PC-3 (cell line): ENCODE measurements around the gene IRF9. TPM values are rescaled to one million over a fixed set of nuclear protein-coding genes. Genes with fewer than 3 reads are reported as not detected.

Source experiments
- ATAC-seq: fragments of 200-7000 bp; cut with Tn5 transposase; 2 replicates; pipeline ENCODE4 v1.9.1; 2020; ENCODE audit warnings: mild to moderate bottlenecking, moderate library complexity
- BruUV-seq: library from RNA; stranded (reverse); fragments of 400-500 nt; replicated peaks from 2 replicates; lab custom pipeline; 2021; lab: Mats Ljungman, UMichigan
- CTCF ChIA-PET: fragments of 300-600 bp; sonication (Branson Sonifier 250); formaldehyde crosslinking; loops from one replicate; lab custom pipeline; 2022; ENCODE audit warnings: antibody characterized with exemption; lab: Charles Lee
- POLR2A ChIA-PET: fragments of 300-600 bp; sonication (Branson Sonifier 250); formaldehyde crosslinking; loops from one replicate; lab custom pipeline; 2022; ENCODE audit warnings: antibody characterized with exemption; ENCODE audit not compliant: unreplicated experiment; lab: Charles Lee
- DNase-seq: peaks from one replicate; pipeline ENCODE4 v3.0.0-alpha.2; 2015
- H2AFZ ChIP-seq: fragments of 300-600 bp; sonication (generic); 2 replicates; pipeline ENCODE4 v1.6.0; 2016; ENCODE audit warnings: antibody characterized with exemption, low read length
- H3F3A ChIP-seq: fragments of 300-600 bp; sonication (generic); one replicate; pipeline ENCODE4 v1.6.0; 2017; ENCODE audit warnings: antibody characterized with exemption, low read length, control low read depth, mild to moderate bottlenecking; ENCODE audit not compliant: unreplicated experiment
- H3K27ac ChIP-seq: fragments of 300-600 bp; sonication (generic); 2 replicates; pipeline ENCODE4 v1.5.1; 2016; ENCODE audit warnings: mild to moderate bottlenecking, low read length
- H3K27me3 ChIP-seq: fragments of 300-600 bp; sonication (generic); 2 replicates; pipeline ENCODE4 v1.6.1; 2016; ENCODE audit warnings: low read length, mixed read lengths
- H3K36me3 ChIP-seq: fragments of 300-600 bp; sonication (generic); 2 replicates; pipeline ENCODE4 v1.6.1; 2016; ENCODE audit warnings: low read depth, mixed run types, low read length, mixed read lengths
- H3K4me1 ChIP-seq: fragments of 300-600 bp; sonication (generic); 2 replicates; pipeline ENCODE4 v1.5.1; 2016; ENCODE audit warnings: low read length; ENCODE audit not compliant: insufficient read depth
- H3K4me2 ChIP-seq: fragments of 300-600 bp; sonication (generic); 2 replicates; pipeline ENCODE4 v1.6.0; 2016; ENCODE audit warnings: low read length
- H3K4me3 ChIP-seq: fragments of 300-600 bp; sonication (generic); 2 replicates; pipeline ENCODE4 v1.5.1; 2016; ENCODE audit warnings: mild to moderate bottlenecking, low read length, mixed read lengths
- H3K79me2 ChIP-seq: fragments of 300-600 bp; sonication (generic); 2 replicates; pipeline ENCODE4 v1.6.1; 2017; ENCODE audit warnings: low read length, mixed read lengths
- H3K9ac ChIP-seq: fragments of 300-600 bp; sonication (generic); 2 replicates; pipeline ENCODE4 v1.6.0; 2016; ENCODE audit warnings: mild to moderate bottlenecking, low read length
- H3K9me2 ChIP-seq: fragments of 300-600 bp; sonication (generic); replicated peaks from 2 replicates; pipeline ENCODE4 v1.6.1; 2016; ENCODE audit warnings: mixed run types, low read length, mixed read lengths
- H3K9me3 ChIP-seq: fragments of 300-600 bp; sonication (generic); 2 replicates; pipeline ENCODE4 v1.6.1; 2016; ENCODE audit warnings: low read length, mixed read lengths
- H4K20me1 ChIP-seq: fragments of 300-600 bp; sonication (generic); 2 replicates; pipeline ENCODE4 v1.6.1; 2016; ENCODE audit warnings: low read length, mixed read lengths
- CTCF ChIP-seq: fragments of 300-600 bp; sonication (generic); conservative IDR thresholded peaks from 2 replicates; pipeline ENCODE4 v1.5.1; 2017; ENCODE audit warnings: antibody characterized with exemption, low read depth, mild to moderate bottlenecking, low read length
- EZH2 ChIP-seq: fragments of 300-600 bp; sonication (generic); IDR thresholded peaks from one replicate; pipeline ENCODE4 v1.6.1; 2017; ENCODE audit warnings: antibody characterized with exemption, mild to moderate bottlenecking, low read length; ENCODE audit not compliant: unreplicated experiment
- EZH2phosphoT487 ChIP-seq: fragments of 300-600 bp; sonication (generic); IDR thresholded peaks from 2 replicates; pipeline ENCODE4 v1.6.1; 2018; ENCODE audit warnings: mild to moderate bottlenecking, antibody characterized with exemption, low read length, borderline replicate concordance
- intact Hi-C: fragments of 100-400 bp; cut with micrococcal nuclease; formaldehyde crosslinking; loops from 2 replicates; pipeline ENCODE4 v1.9.0; 2023
- total RNA-seq: library from RNA; depleted of rRNA; stranded (reverse); fragments of >200 nt; gene quantifications from 2 replicates; pipeline ENCODE4 v1.2.3, GENCODE V29; 2014

Gene IRF9
- total RNA-seq, 1 experiment from 2014 or later: 10.5 TPM

GRCh38 chr14:24145690-24146452, 15.2 kb upstream of the IRF9 start:
- H2AFZ ChIP-seq: peak overlapping the region; percentile 78

GRCh38 chr14:24146453-24146977, 14.6 kb upstream of the IRF9 start, which contains the start of gene PSME2:
Gene PSME2 (minus strand): TSS chr14:24146610. CDS start chr14:24146581, 29 bp downstream.
- Histone ChIP-seq H3K9me2 (no peaks in the 10 kb centered on the region), H3K27ac (peak within 1 kb of the TSS; percentile 48), H3K79me2 (peaks cover 47% of the 10 kb centered on the region), H3K9me3 (no peaks in the 10 kb centered on the region), H4K20me1 (no peaks in the 10 kb centered on the region), H3K4me1 (peaks cover 21% of the 10 kb centered on the region), H3F3A (no peaks in the 10 kb centered on the region), H3K27me3 (no peaks in the 10 kb centered on the region), H3K4me2 (peak within 1 kb of the TSS; percentile 90), H3K36me3 (peaks cover 20% of the 10 kb centered on the region; the same call in 1 of the 2 replicates), H3K4me3 (peak within 1 kb of the TSS; percentile 86), H2AFZ (peak within 1 kb of the TSS; percentile 79), H3K9ac (peak within 1 kb of the TSS; percentile 84)
- peak; percentile 76 for ATAC-seq
- no peak for TF ChIP-seq EZH2phosphoT487
- TF ChIP-seq CTCF: no peak
- TF ChIP-seq EZH2: no peak
- BruUV-seq: no TSS peak
- ChIA-PET POLR2A (interaction anchor here (0.5 to 1.9 kb wide), 6 partner anchors 11 to 168 kb away, joined by 5 to 17 read pairs (median 10); partner anchors contain the start of genes DCAF11, NRL, PSME1 and TINF2), CTCF (interaction anchor here (0.6 to 0.9 kb wide), 3 partner anchors 15 to 272 kb away, joined by 3 to 6 read pairs (median 4); partner anchors contain the start of gene IRF9)
- DNase-seq: peak; percentile 97
- intact Hi-C loops: no loop called here

More at GRCh38 chr14:24145690-24146452, 15.2 kb upstream of the IRF9 start:
- ATAC-seq: no peak
- H3K4me2 ChIP-seq: peak overlapping the region; percentile 90
- DNase-seq: no peak
- no peaks in the 10 kb centered on the region for H3K9me2 ChIP-seq
- H3K4me1 ChIP-seq: peaks cover 21% of the 10 kb centered on the region
- no peaks in the 10 kb centered on the region for H3K9me3 ChIP-seq
- intact Hi-C loops: no loop called here
- peaks cover 51% of the 10 kb centered on the region for H3K79me2 ChIP-seq
- BruUV-seq: TSS peak; percentile 53
- H3F3A ChIP-seq: no peaks in the 10 kb centered on the region
- ChIA-PET POLR2A (interaction anchor here (0.6 to 1.9 kb wide), 2 partner anchors 31 to 87 kb away, joined by 5 to 17 read pairs; partner anchors contain the start of genes DCAF11 and NRL), CTCF (no interaction called here)
- H3K9ac ChIP-seq: peak overlapping the region; percentile 84
- TF ChIP-seq CTCF: no peak
- peak overlapping the region; percentile 86 for H3K4me3 ChIP-seq
- H4K20me1 ChIP-seq: no peaks in the 10 kb centered on the region
- peaks cover 14% of the 10 kb centered on the region; the same call in 1 of the 2 replicates for H3K36me3 ChIP-seq
- H3K27me3 ChIP-seq: no peaks in the 10 kb centered on the region
- H3K27ac ChIP-seq: peak overlapping the region; percentile 40
